GM19452 (cell line): ENCODE data around the gene SCAF4.
"Not testable (repeated sequence)": the region's sequence is repeated elsewhere in the genome, so short reads cannot be mapped to it uniquely, and the experiment has no call there.

Experiments
- ATAC-seq: cut with Tn5 transposase; IDR thresholded peaks from one replicate; pipeline ENCODE4 v1.9.1; 2021; ENCODE audit not compliant: unreplicated experiment

Gene SCAF4

GRCh38 chr21:31647650-31648049 is 84.3 kb downstream of the SCAF4 start:
- ATAC-seq, result no peak

DNA sequence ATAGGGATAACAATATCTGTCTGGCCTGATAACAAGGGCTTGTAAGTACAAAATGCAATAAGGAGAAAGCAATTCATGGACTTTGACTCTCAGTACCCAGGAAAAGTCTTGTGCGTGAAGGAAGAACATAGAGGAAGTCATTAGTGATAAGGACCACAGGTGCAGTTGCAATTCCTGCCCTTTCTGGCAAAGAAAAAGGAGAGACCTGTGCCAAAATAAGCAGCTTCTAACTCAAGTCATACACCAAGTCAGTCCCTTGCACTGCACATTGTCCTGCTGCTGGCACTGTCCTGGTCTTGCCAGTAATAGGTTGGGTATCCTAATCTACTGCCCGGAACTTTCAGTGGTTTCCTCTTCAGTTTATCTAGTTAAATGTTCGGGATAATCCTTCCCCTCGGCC is 87.3 kb downstream of the SCAF4 start:
- no peak for ATAC-seq

DNA sequence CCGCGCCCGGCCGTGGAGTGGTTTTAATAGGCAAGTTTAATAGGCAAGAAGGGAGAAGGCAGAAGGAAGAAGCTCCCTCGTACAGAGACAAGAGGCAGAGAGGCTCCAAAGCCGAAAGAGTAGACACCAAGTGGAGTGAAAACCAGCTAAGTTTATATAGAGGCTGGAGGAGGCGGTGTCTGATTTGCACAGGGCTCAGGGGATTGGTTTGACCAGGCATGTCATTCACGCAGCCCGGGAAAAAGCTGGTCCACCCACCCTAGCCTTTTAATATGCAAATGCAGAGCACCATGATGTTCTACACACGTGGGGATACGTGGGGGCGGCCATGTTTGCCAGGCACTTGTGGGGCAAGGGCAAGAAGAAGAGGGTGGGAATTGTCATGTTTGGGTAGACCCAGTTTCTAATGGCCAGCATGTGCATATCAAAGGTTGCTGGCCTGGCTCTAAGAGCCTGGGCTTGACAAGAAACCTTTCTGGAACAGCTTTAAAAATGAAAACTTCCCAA is 90.4 kb downstream of the SCAF4 start:
- ATAC-seq, result no peak

GRCh38 chr21:31636874-31637273 is 95.0 kb downstream of the SCAF4 start:
- no peak for ATAC-seq

DNA sequence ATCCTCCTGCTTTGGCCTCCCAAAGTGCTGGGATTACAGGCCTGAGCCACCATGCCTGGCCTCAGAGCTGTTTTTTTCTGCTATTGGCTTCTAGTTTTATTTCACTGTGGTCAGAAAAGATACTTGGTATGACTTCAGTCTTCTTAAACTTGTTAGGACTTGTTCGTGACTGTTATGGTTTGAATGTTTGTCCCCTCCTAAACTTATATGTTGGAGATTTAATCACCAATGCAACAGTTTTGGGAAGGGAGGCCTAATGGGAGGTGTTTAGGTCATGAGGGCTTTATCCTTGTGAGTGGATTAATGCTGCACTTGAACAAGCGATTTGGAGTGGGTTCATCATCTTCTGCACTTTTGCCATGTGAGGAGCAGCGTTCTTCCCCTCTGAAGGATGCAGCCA is 96.9 kb downstream of the SCAF4 start:
- no peak for ATAC-seq

DNA sequence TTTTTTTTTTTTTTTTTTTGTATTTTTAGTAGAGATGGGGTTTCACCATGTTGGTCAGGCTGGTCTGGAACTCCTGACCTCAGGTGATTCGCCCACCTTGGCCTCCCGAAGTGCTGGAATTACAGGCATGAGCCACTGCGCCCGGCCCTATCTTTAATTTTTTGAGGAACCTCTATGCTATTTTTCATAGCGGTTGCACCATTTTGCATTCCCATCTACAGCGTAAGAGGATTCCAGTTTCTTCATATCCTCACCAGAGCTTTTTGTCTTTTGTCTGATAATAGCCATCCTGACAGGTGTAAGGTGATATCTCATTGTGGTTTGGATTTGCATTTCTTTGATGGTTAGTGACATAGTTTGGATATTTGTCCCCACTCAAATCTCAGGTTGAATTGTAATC is 100.0 kb downstream of the SCAF4 start:
- not testable (repeated sequence) for ATAC-seq

DNA sequence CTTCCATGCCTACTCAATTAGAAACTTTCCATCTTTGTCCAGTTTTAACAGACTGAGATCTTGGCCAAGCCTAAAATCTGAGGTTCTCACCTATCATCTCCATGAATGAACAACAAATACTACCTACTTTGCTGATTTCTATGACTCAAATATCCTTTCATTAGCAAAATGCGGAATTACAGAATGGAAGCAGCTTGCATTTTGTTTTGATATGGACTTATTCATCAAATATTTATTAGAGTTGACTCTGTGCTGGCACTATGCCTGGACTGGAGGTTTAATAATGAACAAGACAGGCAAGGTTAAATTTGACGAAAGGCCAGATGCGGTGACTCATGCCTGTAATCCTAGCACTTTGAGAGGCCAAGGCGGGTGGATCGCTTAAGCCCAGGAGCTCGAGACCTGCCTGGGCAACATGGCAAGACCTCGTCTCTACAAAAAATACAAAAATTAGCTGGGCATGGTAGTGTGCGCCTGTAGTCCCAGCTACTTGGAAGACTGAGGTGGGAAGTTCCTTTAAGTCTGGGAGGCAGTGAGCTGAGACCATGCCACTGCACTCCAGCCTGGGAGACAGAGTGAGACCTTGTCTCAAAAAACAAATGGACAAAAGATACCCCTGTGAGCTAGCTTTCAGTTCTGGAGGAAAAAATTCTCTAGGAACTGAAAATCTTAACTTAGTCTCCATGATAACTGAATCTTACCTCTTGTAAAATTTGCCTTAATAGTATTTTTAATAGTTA is 101.8 kb downstream of the SCAF4 start:
- no peak for ATAC-seq

- no peak for ATAC-seq
Observed at GRCh38 chr21:31624961-31625491, 106.9 kb downstream of the SCAF4 start.

- no peak for ATAC-seq
Observed at GRCh38 chr21:31624181-31624580, 107.7 kb downstream of the SCAF4 start.

DNA sequence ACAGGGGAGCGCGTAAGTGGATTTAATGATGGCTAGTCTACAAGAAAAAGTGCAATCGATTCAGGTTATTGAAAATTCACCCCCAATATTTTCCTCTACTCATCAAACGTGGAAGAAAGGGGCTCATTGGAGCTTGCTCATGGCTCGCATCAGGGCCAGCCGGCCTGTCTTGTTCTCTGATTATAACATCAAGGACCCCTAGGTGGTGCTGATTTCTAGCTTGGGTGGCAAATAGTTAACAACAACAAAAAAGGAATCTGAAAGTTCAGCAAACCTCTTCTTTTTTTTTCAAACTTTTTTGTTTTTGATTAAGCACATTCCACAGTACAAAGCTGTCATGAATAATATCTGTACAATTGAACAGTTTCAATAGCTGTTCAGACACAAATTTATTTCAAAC is 108.3 kb downstream of the SCAF4 start:
- ATAC-seq, result no peak

GRCh38 chr21:31622397-31622796 is 109.5 kb downstream of the SCAF4 start:
- ATAC-seq, result no peak
